ENCODE results near the gene MAN2C1.

Gene MAN2C1

DNA sequence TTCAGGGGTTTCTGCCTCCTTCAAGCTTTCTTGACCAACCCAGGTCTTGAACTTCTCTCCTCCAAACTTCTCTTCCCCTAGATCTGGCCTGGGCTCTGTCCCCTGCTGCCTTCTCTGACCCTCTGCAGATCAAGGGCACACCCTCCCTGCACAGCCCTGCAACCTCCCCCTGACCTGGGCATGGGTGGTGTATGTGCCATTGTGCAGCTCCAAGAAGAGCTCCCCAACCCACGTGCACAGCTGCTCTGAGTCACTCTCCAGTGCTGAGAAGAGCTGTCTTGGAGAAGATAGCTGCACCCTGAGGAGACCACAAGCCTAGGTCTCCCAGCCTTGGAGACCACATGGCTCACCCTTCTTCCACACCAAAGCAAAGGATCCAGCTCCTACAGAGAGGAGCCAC is 8.0 kb downstream of the MAN2C1 start:
- H3K36me3 ChIP-seq (ENCODE audit: control insufficient read depth, insufficient read depth, low read length) = peaks cover 53% of the 10 kb centered on the region
- no peaks in the 10 kb centered on the region for H3K4me1 ChIP-seq (ENCODE audit: control insufficient read depth, insufficient read depth, low read length)
- H3K9me3 ChIP-seq (ENCODE audit: control insufficient read depth, insufficient read depth, low read length) = no peaks in the 10 kb centered on the region
- H3K9ac ChIP-seq (ENCODE audit: low read depth, low read length) = no peak overlapping the region
- H3K4me3 ChIP-seq (ENCODE audit: low read depth, low read length) = no peak overlapping the region
- H3K27me3 ChIP-seq (ENCODE audit: control insufficient read depth, insufficient read depth, low read length) = no peaks in the 10 kb centered on the region

DNA sequence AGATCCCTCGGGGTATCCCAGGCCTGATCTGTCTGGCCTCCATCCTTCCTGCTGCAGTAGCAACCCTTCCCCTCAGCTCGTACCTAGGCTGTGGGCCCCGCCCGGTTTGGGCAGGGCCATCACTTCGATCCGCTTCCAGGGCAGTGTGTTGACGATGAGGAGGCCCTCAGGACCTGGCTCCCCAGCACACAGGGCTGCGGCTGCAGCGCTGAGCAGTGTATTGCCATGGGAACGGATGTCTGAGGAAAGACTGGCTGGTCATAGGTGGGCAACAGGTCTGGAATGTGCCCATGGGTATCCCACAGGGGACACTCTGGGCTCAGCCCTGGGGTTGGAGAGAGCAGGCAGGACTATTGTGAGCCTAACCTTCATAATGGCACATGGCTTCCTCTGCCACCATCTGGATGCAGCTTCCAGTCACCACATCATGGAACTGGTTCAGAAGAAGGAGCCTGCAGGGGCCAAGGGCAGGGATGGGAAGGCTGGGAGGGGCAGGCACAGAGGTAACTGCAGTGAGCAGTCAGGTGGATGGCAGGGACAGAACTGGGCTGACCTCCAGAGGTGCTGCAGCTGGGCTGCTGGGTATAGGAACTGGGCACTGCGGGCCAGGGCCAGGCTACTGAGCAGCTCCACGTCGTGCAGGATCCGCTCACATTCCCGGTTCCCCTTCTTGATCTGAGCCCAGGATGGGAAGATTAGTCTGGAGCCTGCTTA is 8.7 kb downstream of the MAN2C1 start:
- H3K36me3 ChIP-seq (ENCODE audit: control insufficient read depth, insufficient read depth, low read length) = peaks cover 56% of the 10 kb centered on the region
- no peak overlapping the region for H3K9ac ChIP-seq (ENCODE audit: low read depth, low read length)
- no peaks in the 10 kb centered on the region for H3K27me3 ChIP-seq (ENCODE audit: control insufficient read depth, insufficient read depth, low read length)
- no peaks in the 10 kb centered on the region for H3K4me1 ChIP-seq (ENCODE audit: control insufficient read depth, insufficient read depth, low read length)
- no peaks in the 10 kb centered on the region for H3K9me3 ChIP-seq (ENCODE audit: control insufficient read depth, insufficient read depth, low read length)
- H3K4me3 ChIP-seq (ENCODE audit: low read depth, low read length) = no peak overlapping the region

DNA sequence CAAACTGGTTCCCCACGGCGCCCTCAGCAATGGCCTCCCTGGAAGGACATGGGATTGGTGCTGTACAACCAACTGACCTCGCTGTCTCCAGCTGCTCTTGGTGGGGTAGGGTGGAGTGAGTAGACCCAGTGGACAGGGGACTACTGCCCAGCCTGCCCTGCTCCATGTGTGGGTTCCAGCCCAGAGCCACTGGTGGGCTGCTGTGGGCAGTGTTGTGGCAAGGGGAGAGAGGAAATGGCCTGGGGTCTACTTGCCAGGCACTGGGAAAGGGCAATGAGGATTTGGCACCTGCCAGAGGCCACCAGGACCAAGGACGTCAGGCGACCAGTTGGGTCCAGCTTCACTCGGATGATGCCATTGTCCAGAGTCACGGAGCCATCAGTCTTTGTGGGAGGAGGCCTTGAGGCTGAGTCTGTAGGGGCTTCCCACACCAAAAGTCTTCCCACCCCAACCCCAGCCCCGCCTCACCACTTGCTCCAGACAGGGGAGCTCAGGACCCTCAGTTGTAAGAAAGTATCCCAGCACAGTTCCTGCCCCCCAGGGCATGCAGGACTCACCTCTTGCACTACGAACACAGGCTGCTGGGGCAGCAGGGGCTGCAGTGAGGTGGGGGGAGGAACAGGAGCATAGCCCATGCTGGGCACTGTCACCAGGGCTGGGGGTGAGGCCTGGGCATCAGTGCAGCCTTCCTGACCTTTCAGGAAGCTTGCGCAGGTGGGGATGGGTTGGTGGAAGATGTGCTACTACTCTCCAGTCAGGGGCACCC is 9.5 kb downstream of the MAN2C1 start:
- peaks cover 50% of the 10 kb centered on the region for H3K36me3 ChIP-seq (ENCODE audit: control insufficient read depth, insufficient read depth, low read length)
- H3K4me1 ChIP-seq (ENCODE audit: control insufficient read depth, insufficient read depth, low read length) = no peaks in the 10 kb centered on the region
- no peaks in the 10 kb centered on the region for H3K9me3 ChIP-seq (ENCODE audit: control insufficient read depth, insufficient read depth, low read length)
- H3K27me3 ChIP-seq (ENCODE audit: control insufficient read depth, insufficient read depth, low read length) = no peaks in the 10 kb centered on the region
- no peak overlapping the region for H3K9ac ChIP-seq (ENCODE audit: low read depth, low read length)
- no peak overlapping the region for H3K4me3 ChIP-seq (ENCODE audit: low read depth, low read length)

DNA sequence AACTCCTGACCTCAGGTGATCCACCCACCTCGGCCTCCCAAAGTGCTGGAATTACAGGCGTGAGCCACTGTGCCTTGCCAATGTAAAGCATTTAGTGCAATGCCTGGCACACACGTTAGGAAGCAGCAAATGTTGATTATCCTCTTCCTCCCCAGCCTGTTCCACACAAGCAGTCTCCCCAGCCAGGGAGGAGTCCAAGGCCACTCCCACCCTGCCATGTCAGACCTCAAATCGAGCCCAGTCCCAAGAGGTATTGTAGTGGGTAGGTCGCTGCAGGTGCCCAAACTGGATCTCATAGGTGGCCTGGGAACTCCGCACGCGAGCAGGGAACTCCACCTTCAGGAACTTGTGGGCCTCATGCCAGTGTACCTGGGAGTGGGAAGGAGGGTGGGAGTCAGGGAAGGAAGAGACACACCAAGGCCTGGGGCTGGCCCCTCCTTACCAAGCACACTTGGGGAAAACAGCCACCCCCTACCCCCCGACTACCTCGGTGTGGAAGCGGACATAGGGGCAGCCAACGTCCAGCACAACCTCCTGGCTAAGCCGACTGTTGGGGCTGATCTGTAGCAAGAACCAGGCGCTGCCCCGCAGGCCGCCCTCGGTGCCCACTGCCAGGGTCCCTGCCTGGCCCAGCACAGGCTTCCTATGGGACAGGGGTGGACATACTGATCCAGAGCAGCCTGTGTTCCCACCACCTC is 10.3 kb downstream of the MAN2C1 start:
- no peaks in the 10 kb centered on the region for H3K9me3 ChIP-seq (ENCODE audit: control insufficient read depth, insufficient read depth, low read length)
- H3K4me1 ChIP-seq (ENCODE audit: control insufficient read depth, insufficient read depth, low read length) = no peaks in the 10 kb centered on the region
- peaks cover 48% of the 10 kb centered on the region for H3K36me3 ChIP-seq (ENCODE audit: control insufficient read depth, insufficient read depth, low read length)
- no peak overlapping the region for H3K9ac ChIP-seq (ENCODE audit: low read depth, low read length)
- H3K4me3 ChIP-seq (ENCODE audit: low read depth, low read length) = no peak overlapping the region
- no peaks in the 10 kb centered on the region for H3K27me3 ChIP-seq (ENCODE audit: control insufficient read depth, insufficient read depth, low read length)

DNA sequence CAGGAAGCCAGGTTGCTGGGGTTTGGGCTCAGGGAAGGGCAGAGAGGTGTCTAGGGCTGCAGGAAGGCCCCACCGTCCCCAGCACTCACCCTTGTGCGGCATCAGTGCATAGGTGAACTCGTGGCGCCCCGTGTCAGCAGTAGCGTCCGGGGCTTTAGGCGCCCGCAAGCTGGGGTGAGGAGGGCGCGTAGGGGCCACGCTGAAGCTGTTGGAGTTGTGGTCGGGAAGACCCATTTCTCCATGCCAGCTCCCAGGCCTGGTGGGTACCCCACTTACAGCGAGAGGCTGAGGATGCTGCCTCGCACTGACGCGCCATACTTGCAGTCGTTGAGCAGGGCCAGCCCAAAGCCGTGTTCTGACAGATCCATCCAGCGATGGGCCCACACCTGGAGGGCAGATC is 11.9 kb downstream of the MAN2C1 start:
- no peak overlapping the region for H3K9ac ChIP-seq (ENCODE audit: low read depth, low read length)
- no peaks in the 10 kb centered on the region for H3K27me3 ChIP-seq (ENCODE audit: control insufficient read depth, insufficient read depth, low read length)
- no peaks in the 10 kb centered on the region for H3K4me1 ChIP-seq (ENCODE audit: control insufficient read depth, insufficient read depth, low read length)
- H3K9me3 ChIP-seq (ENCODE audit: control insufficient read depth, insufficient read depth, low read length) = no peaks in the 10 kb centered on the region
- H3K36me3 ChIP-seq (ENCODE audit: control insufficient read depth, insufficient read depth, low read length) = peaks cover 38% of the 10 kb centered on the region
- no peak overlapping the region for H3K4me3 ChIP-seq (ENCODE audit: low read depth, low read length)

DNA sequence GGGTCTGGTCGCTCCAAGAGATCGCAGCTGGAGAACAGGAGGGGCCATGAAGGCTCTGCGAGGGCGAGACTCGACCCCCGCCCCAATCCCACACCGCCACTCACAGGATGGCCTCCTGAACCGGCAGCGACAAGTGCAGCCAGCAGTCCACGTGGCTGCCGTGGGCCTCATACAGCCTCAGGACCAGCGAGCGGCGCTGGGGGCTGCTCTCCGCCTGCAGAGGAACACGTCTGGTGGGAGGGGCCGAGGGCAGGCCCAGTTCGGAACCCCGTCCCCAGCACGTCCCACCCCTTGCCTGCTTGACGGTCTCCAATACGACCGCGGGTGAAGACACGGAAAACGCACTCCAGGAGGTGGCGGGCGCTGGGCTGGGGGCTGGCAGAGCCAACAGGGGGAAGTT is 12.4 kb downstream of the MAN2C1 start:
- H3K36me3 ChIP-seq (ENCODE audit: control insufficient read depth, insufficient read depth, low read length) = peaks cover 33% of the 10 kb centered on the region
- H3K27me3 ChIP-seq (ENCODE audit: control insufficient read depth, insufficient read depth, low read length) = no peaks in the 10 kb centered on the region
- no peak overlapping the region for H3K4me3 ChIP-seq (ENCODE audit: low read depth, low read length)
- H3K4me1 ChIP-seq (ENCODE audit: control insufficient read depth, insufficient read depth, low read length) = no peaks in the 10 kb centered on the region
- H3K9me3 ChIP-seq (ENCODE audit: control insufficient read depth, insufficient read depth, low read length) = no peaks in the 10 kb centered on the region
- H3K9ac ChIP-seq (ENCODE audit: low read depth, low read length) = no peak overlapping the region

DNA sequence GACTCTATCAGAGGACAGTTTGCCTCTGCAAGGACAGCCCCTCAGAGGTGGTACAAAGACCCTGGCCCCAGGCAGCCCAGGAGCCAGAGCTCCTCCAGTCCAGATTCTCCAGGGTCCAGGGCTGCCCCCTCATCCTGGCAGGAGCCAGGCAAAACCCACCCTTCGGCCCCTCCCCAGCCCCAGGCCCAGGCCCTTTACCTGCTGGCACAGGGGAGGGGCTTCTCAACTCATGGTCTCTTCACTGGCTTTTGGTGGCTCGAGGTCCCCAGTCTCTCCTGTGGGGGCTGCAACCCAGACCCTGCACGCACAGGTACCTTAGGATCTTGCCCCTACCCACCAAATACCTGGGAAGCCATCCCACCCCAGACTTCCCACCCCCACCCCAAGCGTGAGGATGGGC is 13.0 kb downstream of the MAN2C1 start:
- H3K27me3 ChIP-seq (ENCODE audit: control insufficient read depth, insufficient read depth, low read length) = no peaks in the 10 kb centered on the region
- no peaks in the 10 kb centered on the region for H3K4me1 ChIP-seq (ENCODE audit: control insufficient read depth, insufficient read depth, low read length)
- no peaks in the 10 kb centered on the region for H3K9me3 ChIP-seq (ENCODE audit: control insufficient read depth, insufficient read depth, low read length)
- peaks cover 32% of the 10 kb centered on the region for H3K36me3 ChIP-seq (ENCODE audit: control insufficient read depth, insufficient read depth, low read length)
- no peak overlapping the region for H3K9ac ChIP-seq (ENCODE audit: low read depth, low read length)
- H3K4me3 ChIP-seq (ENCODE audit: low read depth, low read length) = no peak overlapping the region

DNA sequence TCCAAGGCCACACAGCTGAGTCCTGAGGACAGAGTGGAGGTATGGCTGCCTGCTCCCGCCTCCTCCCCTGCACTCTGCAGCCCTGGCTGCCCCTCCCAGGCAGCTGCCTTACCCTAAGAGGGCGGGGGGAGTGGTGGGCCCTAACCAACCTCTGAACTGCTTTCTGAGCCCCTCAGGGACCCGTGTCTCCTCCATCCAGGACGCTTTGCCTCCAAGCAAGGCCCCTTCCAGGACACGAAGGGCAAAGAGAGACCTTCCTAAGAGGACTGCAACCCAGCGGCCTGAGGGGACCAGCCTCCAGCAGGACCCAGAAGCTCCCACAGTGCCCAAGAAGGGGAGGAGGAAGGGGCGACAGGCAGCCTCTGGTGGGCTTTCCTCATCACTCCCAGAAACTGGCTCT is 14.0 kb downstream of the MAN2C1 start:
- no peaks in the 10 kb centered on the region for H3K4me1 ChIP-seq (ENCODE audit: control insufficient read depth, insufficient read depth, low read length)
- H3K27me3 ChIP-seq (ENCODE audit: control insufficient read depth, insufficient read depth, low read length) = no peaks in the 10 kb centered on the region
- peaks cover 22% of the 10 kb centered on the region for H3K36me3 ChIP-seq (ENCODE audit: control insufficient read depth, insufficient read depth, low read length)
- H3K4me3 ChIP-seq (ENCODE audit: low read depth, low read length) = no peak overlapping the region
- H3K9ac ChIP-seq (ENCODE audit: low read depth, low read length) = no peak overlapping the region
- H3K9me3 ChIP-seq (ENCODE audit: control insufficient read depth, insufficient read depth, low read length) = no peaks in the 10 kb centered on the region

DNA sequence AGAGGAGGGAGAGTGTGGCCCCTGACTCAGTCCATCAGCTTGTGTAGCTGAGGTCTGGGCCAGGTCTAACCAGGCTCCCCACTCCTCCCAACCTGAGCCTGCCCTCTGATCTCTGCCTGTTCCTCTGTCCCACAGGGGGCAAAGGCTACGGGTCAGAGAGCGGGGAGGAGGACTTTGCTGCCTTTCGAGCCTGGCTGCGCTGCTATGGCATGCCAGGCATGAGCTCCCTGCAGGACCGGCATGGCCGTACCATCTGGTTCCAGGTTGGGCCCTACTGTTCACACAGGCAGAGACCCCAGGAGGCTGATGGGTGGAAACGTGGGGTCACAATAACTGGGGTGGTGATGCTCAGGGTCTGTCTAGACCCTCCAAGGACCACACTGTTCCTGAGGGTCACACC is 14.8 kb downstream of the MAN2C1 start:
- no peak overlapping the region for H3K9ac ChIP-seq (ENCODE audit: low read depth, low read length)
- peaks cover 8% of the 10 kb centered on the region for H3K27me3 ChIP-seq (ENCODE audit: control insufficient read depth, insufficient read depth, low read length)
- H3K4me1 ChIP-seq (ENCODE audit: control insufficient read depth, insufficient read depth, low read length) = no peaks in the 10 kb centered on the region

DNA sequence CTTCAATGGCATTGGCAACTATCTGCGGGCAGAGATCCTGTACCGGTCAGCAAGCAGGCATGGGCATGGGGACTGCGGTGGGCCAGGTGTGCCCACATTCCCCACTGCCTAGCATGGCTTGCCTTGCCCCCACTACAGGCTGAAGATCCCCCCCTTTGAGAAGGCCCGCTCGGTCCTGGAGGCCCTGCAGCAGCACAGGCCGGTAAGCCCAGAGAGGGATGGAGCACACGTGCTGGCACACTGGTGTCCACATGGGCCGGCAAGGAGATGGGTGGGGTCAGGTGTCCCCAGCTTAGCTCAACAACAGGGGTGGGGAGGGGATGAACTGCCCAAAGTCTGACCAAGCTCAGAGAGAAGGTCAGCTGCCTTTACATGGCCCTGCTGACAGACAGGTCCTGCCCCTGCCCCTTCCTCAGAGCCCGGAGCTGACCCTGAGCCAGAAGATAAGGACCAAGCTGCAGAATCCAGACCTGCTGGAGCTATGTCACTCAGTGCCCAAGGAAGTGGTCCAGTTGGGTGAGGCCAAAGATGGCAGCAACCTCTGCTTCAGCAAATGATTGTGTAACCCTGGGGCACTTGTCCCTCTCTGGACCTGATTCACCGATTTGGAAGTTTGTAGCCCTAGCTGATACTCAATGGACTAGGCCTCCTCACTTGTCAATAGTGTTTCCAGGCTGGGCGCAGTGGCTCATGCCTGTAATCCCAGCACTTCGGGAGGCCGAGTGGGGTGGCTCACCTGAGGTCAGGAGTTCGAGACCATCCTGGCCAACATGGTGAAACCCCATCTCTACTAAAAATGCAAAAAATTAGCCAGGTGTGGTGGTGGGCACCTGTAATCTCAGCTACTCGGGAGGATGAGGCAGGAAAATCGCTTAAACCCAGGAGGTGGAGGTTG is 16.0 kb downstream of the MAN2C1 start:
- H3K36me3 ChIP-seq (ENCODE audit: control insufficient read depth, insufficient read depth, low read length) = peaks cover 12% of the 10 kb centered on the region

More for the DNA sequence above, 14.8 kb downstream of the MAN2C1 start:
- no peak overlapping the region for H3K4me3 ChIP-seq (ENCODE audit: low read depth, low read length)
- H3K36me3 ChIP-seq (ENCODE audit: control insufficient read depth, insufficient read depth, low read length) = peaks cover 17% of the 10 kb centered on the region
- no peaks in the 10 kb centered on the region for H3K9me3 ChIP-seq (ENCODE audit: control insufficient read depth, insufficient read depth, low read length)

DNA sequence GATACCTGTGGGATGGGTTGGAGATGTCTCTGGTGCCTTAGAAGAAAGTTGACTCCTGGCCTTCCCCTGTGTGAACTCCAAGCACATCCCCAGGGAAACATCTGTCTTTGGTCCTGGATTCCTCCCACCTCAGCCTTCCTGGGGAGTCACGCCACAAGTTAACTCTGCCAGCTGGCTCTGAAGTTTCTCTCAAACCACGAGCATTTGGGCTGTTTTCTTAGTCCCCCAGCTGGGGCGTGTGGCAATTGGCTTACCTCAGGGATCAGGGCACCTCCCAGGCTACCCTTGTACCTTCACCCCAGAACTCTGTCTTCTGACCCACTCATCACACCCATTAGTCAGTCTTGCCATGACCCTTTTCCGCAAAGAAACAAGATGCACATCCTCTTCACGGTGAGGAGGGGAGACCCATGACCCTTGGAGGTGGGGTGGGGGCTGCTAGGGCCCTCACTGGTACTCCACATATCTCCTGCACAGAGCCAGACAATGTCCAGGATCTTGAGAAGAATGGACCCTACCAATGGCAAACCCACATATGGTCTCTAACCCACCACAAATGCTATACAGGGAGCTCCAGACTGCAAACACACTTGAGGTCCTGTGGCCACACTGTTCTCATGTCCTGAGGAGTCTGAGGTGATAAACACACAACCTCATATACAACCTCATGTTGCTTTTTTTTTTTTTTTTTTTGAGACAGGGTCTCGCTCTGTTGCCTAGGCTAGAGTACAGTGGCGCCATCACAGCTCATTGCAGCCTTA is 17.6 kb downstream of the MAN2C1 start:
- Histone ChIP-seq H3K27me3 (ENCODE audit: control insufficient read depth, insufficient read depth, low read length) (peaks cover 16% of the 10 kb centered on the region), H3K9me3 (ENCODE audit: control insufficient read depth, insufficient read depth, low read length) (no peaks in the 10 kb centered on the region), H3K36me3 (ENCODE audit: control insufficient read depth, insufficient read depth, low read length) (peaks cover 5% of the 10 kb centered on the region), H3K9ac (ENCODE audit: low read depth, low read length) (no peak overlapping the region), H3K4me1 (ENCODE audit: control insufficient read depth, insufficient read depth, low read length) (no peaks in the 10 kb centered on the region), H3K4me3 (ENCODE audit: low read depth, low read length) (no peak overlapping the region)

More for the DNA sequence above, 16.0 kb downstream of the MAN2C1 start:
- no peaks in the 10 kb centered on the region for H3K9me3 ChIP-seq (ENCODE audit: control insufficient read depth, insufficient read depth, low read length)
- H3K9ac ChIP-seq (ENCODE audit: low read depth, low read length) = no peak overlapping the region
- H3K27me3 ChIP-seq (ENCODE audit: control insufficient read depth, insufficient read depth, low read length) = peaks cover 11% of the 10 kb centered on the region
- H3K4me3 ChIP-seq (ENCODE audit: low read depth, low read length) = no peak overlapping the region
- no peaks in the 10 kb centered on the region for H3K4me1 ChIP-seq (ENCODE audit: control insufficient read depth, insufficient read depth, low read length)

Measured in iPS-15b (cell line).